Fibroblast of pulmonary artery (primary cell): ENCODE measurements around the gene CHCHD10.
A peak's percentile ranks its signal among the peaks of the same experiment; 100 is the strongest.

Experiments used
- DNase-seq: peaks from one replicate; pipeline ENCODE4 v3.0.0-alpha.2; 2010; ENCODE audit warnings: low read depth
- H3K4me3 ChIP-seq: replicated peaks from 2 replicates; pipeline ENCODE4 v1.5.1; 2011; ENCODE audit warnings: low read depth, mild to moderate bottlenecking, control low read depth, low read length, moderate library complexity
- TF ChIP-seq, protein P1 (sequence below): IDR thresholded peaks from 2 replicates; pipeline ENCODE4 v1.5.1; 2011; ENCODE audit warnings: mild to moderate bottlenecking, control low read depth, low read length, inconsistent platforms; ENCODE audit errors: missing control alignments

The CHCHD10 gene

DNA sequence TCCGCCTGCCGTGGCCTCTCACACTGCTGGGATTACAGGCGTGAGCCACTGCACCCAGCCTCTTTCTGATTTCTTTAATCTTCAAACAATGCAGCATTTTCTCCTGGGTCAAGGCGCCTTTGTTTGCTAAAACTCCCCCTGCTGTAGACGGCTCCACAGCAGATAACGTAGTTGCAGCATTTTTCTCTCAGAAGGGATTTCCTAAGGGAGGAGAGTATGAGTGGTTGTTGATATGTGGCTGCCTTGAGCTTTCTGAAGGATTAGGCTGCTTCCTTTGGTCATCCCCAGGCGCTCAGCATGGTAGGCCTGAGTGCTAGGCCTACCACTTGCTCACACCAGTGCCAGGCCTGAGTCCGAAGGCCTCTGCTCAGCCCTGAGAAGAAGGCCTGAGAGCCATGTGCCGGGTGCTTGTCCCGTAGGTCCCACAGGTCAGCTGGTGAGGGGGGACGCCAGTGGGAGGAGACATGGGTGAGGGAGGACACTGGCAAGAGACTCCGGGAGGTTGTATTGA lies 37.1 kb upstream of the CHCHD10 start:
- peak; percentile 34 for DNase-seq
- no peak overlapping the region for H3K4me3 ChIP-seq
- TF ChIP-seq, protein P1, sequence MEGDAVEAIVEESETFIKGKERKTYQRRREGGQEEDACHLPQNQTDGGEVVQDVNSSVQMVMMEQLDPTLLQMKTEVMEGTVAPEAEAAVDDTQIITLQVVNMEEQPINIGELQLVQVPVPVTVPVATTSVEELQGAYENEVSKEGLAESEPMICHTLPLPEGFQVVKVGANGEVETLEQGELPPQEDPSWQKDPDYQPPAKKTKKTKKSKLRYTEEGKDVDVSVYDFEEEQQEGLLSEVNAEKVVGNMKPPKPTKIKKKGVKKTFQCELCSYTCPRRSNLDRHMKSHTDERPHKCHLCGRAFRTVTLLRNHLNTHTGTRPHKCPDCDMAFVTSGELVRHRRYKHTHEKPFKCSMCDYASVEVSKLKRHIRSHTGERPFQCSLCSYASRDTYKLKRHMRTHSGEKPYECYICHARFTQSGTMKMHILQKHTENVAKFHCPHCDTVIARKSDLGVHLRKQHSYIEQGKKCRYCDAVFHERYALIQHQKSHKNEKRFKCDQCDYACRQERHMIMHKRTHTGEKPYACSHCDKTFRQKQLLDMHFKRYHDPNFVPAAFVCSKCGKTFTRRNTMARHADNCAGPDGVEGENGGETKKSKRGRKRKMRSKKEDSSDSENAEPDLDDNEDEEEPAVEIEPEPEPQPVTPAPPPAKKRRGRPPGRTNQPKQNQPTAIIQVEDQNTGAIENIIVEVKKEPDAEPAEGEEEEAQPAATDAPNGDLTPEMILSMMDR: no peak

DNA sequence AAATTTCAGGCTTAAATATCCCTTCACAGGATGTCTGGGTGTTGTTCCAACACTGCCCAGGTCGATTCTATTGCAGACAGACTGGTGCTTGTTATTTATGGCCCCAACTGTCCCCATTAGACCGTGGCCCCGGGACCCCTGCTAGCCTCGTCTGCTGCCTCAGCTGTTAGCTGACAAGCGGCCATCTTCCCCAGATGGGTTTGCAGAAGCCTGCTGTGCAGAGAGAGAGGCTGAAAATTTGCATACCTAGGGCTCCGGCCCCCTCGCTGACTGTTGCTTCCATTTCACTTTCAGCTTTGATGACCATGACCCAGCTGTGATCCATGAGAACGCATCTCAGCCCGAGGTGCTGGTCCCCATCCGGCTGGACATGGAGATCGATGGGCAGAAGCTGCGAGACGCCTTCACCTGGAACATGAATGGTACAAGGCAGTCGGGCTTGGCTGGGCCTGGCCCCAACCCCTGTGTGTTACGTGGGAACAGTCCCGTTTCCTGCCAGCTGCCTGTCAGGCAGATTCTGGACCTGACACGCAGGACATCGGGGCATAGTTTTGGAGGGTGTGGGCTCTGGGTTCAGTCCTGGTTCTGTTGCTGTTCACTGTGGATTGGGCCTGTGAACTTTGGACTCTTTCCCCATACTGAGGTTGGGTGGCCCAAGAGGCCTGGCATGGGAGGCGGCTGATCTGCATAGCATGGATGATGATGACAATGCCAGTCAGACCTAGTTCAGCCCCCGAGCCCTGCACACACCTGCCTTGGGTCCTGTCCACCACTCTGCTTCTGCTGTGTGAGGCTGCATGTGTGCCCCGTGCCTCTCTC lies 35.4 kb upstream of the CHCHD10 start:
- DNase-seq: no peak
- TF ChIP-seq, protein P1: no peak
- no peak overlapping the region for H3K4me3 ChIP-seq

DNA sequence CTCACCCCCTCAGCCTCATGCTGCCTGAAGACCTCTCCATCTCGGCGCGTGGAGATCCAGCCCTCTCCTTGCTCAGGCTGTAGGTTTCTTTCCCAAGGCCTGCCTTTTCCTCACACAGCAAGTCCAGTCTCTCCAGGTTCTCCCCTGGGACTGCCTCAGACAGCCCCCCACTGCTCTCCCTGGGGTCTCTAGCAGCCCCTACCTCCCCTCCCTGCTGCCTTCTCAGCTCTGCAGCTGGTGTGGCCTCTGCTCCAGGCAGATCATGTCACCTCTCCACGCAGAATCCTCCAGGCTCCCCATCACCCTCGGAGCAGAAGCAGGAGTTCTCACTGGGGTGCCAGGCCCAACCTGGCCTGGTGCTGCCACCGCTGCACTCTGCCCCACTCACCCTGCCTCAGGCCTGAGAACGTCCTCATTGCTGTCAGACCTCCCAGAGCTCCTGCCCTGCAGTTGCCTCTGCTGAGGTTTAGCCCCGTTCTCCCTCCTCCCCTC lies 34.2 kb upstream of the CHCHD10 start:
- no peak for DNase-seq
- no peak overlapping the region for H3K4me3 ChIP-seq
- TF ChIP-seq, protein P1: no peak

DNA sequence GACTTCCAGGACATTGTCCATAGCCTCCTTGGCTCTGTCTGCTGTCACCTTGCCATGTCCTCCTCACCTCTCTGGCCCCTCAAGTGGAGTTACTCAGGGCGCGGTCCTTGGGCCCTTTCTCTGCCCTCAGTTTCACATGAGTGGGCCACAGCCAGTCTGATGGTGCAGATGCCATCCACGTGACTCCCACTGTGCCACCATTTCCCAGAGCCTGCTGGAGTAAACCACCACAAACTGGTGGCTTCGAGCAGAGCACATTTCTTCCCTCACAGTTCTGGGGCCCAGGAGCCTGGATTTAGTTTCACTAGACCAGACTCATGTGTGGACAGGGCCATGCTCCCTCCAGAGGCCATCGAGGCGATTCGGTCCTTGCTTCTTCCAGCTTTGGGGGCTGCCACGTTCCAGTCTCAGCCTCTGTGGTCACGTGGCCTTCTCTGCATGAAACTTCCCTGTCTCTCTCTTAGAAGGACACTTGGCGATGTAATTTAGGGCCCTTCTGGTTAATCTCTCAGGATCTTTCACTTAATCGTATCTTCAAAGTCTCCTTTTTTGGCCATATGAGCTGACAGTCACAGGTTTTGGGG lies 33.6 kb upstream of the CHCHD10 start:
- TF ChIP-seq, protein P1: no peak
- no peak for DNase-seq
- H3K4me3 ChIP-seq: no peak overlapping the region

DNA sequence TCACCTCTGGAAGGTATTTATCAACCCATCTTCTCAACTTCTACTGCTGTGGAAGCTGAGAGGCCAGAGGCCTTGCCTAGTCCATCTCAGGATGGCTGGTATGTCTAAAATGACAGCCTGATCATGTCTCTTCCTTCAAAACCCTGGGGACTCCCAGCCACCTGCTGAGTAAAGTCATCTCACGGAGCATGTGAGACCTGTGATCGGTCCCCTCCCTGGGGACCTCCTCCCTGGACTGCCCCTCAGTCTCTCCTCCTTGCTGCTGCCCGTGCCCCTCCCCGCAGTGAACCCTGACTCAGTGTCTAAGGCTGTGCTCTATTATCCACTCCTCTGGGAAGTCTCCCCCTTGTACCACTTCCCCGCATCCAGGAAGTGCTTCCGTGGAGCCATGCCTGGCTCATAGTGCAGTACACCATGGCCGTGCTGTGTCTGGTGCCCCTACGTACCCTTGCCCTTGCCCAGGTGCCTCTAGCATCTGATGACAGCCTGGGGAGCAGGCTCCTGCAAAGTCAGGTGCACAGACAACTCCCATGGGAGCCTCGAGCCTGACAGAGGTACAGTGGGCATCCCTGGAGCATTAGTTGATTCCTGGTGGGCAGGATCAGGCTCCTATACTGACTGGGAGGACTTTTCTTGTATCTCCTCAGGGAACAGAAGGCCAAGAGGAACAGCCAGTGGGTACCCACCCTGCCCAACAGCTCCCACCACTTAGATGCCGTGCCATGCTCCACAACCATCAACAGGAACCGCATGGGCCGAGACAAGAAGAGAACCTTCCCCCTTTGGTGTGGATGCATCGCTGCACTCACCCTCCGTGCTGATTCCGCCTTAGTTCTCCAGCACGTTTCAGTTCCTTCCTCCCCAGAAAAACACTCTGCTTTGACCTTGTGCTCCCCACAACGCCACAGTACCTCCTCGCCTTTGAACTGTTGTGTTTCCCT lies 32.8 kb upstream of the CHCHD10 start:
- DNase-seq: no peak
- H3K4me3 ChIP-seq: no peak overlapping the region
- TF ChIP-seq, protein P1: no peak

DNA sequence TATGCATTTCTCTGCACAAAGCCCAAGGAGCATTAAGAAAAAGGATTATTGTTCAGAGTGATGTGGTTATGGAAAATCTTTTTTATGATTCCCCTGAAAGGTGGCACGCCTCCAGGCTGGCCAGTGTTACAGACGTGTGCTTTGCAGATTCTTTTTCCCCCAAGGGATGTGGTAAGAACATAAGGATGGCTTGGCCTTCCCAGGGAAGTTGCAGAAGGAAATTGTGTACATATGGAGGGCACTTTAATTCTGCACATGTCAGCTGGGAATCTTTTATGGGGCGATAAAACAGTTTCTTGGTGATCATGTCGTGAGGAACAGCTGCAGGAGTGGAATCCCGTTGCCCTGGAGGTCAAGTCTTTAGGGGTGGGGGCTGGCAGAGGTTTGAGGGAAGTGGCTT lies 28.7 kb upstream of the CHCHD10 start:
- no peak overlapping the region for H3K4me3 ChIP-seq
- no peak for DNase-seq
- TF ChIP-seq, protein P1: no peak
